Lower leg skin (tissue), 3 donors: ENCODE measurements around the gene CD2.

Experiments used
- CTCF ChIP-seq, 3 donors: fragments of 450-650 bp; IDR thresholded peaks; one replicate each; pipeline ENCODE4 v1.5.1; 2016; ENCODE audit warnings: antibody characterized with exemption in 3 of 3, mild to moderate bottlenecking in 3 of 3, moderate library complexity in 2 of 3
- POLR2A ChIP-seq, 2 donors: fragments of 450-650 bp; IDR thresholded peaks; one replicate each; pipeline ENCODE4 v1.6.1; 2016 to 2017; ENCODE audit warnings: antibody characterized with exemption in 2 of 2, mild to moderate bottlenecking in 1 of 2, moderate library complexity in 1 of 2

GRCh38 chr1:116795482-116795829 lies 41.2 kb downstream of the CD2 start:
- TF ChIP-seq POLR2A (IDR thresholded peaks at IDR 0.05): no peak
- no peak for TF ChIP-seq CTCF (IDR thresholded peaks at IDR 0.05)
